Stimulated activated CD4-positive, alpha-beta T cell treated with anti-CD3 and anti-CD28 coated beads, TNF-alpha, amount 100 ng/mL, for 48 hours (primary cell): Measurements from ENCODE around the gene PSKH1.
"Not testable (repeated sequence)": the region's sequence is repeated elsewhere in the genome, so short reads cannot be mapped to it uniquely, and the experiment has no call there.

Source experiments
- DNase-seq, 3 donors: peaks; one replicate each; pipeline ENCODE4 v3.0.0-alpha.2; 2020; ENCODE audit warnings: low read depth in 3 of 3

Gene PSKH1

DNA sequence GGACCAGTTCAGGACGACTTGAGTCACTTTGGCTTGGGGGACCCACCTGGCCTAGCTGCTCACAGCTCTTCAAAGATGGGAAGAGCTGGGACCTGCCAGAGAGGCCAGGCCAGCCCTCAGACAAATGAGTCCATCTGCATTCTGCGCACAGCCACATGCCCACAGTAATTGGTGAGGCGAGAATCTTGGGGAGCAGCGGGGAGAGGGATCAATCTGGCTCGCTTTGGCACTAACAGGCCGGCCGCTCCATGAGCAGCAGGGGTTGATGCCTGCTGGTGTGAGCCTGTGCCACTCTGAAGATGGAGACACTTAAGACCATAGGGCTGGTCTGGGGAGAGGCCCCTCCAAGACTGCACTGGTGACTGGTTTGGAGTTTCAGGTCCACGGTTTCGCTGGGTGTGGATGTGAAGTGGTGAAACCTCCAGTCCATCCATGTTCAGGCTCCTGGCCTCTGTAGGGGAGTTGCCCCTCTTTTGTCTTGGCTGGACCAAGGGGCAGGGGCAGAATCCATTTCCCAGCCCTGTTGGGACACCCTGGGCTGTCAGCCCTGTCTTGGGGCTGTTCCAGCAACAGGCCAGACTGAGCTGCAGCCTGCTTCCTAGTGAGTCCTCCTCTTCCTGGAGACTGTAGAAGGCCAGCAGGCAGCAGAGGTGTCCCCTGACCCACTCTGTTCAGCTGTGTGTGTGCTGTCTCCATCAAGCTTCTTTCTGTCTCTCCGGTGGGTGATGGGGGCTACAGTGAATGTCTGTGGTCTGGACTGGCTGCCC, 31.3 kb downstream of the PSKH1 start:
- no peak for DNase-seq

DNA sequence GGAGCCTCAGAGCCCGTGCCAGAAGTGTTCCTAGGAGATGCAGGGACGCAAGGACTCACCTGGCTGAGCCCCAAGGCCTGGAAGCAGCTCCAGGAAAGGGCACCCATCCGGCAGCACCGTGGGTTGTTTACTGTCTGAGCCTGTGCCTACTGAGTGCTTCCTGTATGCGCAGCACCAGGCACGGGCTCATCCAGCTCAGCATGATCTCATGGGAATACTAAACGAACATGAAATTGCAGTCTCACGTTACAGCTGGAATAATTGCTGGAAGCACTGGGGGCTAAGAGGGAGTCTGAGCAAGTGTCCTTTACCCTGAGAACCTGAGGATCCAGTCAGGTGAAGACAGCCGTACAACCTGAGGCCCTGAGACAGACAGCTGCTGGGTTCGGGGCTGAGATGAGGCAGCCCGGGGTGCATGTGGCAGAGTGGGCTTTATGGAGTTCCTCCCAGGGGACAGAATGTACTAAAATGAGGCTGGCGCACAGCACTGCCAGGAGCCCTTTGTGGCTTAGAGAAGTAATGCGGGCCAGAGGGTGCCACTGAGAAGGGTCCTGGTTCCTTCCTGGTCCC, 33.2 kb downstream of the PSKH1 start:
- DNase-seq, result no peak

GRCh38 chr16:67927131-67927941, 34.3 kb downstream of the PSKH1 start:
- no peak for DNase-seq

DNA sequence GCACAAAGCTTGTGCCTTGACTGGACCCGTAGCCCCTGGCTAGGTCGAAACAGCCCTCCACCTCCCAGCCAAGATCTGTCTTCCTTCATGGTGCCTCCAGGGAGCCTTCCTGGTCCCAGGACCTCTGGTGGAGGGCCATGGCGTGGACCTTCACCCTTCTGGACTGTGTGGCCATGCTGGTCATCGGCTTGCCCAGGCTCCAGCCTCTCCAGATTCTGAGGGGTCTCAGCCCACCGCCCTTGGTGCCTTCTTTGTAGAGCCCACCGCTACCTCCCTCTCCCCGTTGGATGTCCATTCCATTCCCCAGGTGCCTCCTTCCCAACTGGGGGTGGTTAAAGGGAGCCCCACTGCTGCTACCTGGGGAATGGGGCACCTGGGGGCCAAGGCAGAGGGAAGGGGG, 35.1 kb downstream of the PSKH1 start:
- no peak for DNase-seq

DNA sequence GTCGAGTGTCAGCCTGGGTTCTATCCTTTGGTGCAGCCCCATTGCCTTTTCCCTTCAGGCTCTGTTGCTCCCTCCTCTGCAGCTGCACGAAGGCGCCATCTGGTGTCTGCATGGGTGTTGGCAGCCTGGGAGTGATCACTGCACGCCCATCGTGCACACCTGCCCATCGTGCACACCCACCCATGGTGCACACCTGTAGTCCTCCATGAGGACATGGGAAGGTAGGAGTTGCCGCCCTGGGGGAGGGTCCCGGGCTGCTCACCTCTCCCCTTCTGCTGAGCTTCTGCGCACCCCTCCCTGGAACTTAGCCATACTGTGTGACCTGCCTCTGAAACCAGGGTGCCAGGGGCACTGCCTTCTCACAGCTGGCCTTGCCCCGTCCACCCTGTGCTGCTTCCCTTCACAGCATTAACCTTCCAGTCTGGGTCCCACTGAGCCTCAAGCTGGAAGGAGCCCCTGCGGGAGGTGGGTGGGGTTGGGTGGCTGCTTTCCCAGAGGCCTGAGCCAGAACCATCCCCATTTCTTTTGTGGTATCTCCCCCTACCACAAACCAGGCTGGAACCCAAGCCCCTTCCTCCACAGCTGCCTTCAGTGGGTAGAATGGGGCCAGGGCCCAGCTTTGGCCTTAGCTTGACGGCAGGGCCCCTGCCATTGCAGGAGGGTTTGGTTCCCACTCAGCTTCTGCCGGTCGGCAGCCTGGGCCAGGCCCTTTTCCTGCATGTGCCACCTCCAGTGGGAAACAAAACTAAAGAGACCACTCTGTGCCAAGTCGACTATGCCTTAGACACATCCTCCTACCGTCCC, 35.7 kb downstream of the PSKH1 start:
- peak; percentile 63 to 73 (median 66) for DNase-seq

DNA sequence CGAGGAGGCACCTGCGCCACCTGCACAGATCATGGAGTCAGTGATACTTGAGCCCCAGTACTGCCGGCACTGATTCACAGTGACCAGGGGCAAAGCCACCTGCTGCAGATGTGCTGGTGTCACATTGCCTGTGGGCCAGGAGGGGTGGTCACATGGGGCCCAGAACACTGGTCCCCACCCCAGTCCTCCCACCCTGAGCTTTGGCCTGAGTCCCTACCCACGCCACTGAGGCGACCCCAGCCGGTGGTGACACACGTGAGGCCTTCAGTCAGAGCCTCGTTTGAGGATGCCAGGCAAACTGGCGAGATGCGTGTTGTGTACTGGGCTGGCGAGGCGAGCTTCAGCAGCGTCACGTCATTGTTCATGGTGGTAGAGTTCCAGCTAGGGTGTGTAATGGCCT, 37.1 kb downstream of the PSKH1 start:
- DNase-seq, result no peak

DNA sequence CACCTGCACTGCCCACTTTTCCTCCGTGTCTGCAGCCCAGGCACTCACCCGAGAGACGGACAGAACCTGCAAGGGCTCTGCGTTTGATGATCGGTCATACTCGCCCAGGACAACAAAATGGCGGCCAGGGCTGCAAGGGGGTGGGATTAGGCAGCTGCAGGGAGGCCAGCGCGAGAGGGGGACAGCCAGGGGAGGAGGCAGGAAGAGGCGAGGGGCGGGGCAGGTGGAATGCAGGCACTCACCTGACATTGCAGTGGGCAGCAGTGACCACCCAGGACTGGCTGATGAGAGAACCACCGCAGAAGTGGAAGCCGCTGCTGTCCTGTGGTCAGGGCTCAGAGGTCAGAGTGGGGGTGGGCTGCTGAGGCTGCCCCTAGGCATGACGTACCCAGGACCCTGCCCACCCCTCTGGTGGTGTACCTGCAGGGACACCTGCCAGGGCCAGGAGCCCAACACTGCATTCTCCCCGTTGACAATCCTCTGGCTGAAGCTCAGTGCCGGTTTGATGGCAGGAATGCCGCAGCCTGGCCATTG, 37.7 kb downstream of the PSKH1 start:
- DNase-seq, result no peak

GRCh38 chr16:67931712-67932461, 38.8 kb downstream of the PSKH1 start, which contains the start of gene CTRL:
CTRL (minus strand) TSS chr16:67931862; CDS start chr16:67931852, 10 bp downstream.
- DNase-seq, result no peak

- DNase-seq, result no peak
Observed at GRCh38 chr16:67932462-67932840, 39.4 kb downstream of the PSKH1 start.

DNA sequence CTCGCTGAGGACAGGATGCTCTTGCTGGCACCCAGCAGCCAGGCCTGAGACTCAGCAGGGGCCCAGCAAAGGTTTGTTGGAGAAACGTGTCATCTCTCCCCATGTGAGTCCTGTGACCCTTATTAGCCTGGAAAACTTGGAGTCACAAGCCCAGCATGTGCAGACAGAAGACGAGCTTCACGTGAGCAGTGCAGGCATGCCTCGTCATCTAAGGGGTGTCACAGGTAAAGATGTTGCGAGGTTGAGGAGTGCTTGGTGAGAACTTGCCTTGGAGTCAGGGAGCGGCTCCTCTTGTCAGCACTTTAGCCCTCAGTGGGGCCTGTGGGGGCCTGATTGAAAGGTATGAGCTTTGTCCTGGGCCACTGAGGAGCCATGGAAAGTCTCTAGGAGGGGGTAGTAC, 40.8 kb downstream of the PSKH1 start:
- DNase-seq, result no peak

- DNase-seq, result no peak
Observed at GRCh38 chr16:67934306-67935100, 41.4 kb downstream of the PSKH1 start.

- no peak for DNase-seq
Observed at GRCh38 chr16:67935101-67935401, 42.0 kb downstream of the PSKH1 start.

DNA sequence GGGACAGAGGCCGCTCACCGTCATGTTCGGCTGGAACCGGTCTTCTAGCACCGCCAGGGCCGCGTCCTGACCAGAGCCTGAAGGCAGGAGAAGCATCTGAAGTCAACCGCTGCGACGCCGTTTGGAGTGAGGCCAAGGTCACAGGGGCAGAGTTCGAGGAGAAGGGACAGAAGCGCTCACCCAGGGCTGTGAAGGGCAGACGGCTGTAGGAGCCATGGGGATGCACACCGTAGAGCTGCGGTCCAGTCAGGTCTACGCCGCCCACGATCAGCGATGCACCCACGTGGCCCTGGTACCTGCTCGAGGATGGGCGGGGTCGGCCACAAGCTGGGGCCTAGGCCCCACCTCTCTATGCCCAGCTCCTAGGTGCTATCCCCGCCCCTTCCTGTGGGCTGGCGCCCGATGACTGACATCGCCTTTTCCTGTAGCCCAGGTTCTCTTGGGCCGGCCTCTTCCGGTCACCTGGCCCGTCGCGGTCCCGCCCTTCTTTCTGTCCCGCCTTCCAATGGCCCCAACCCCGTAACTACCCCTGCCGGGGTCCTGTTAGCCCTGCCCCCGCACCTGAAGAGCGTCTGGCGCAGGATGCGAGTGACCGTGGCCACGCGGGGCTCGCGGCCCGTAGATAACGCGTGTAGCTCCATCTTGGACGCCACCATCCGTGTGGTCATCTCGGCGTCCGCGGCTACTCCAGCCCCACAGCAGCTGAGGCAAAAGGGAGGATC, 42.5 kb downstream of the PSKH1 start:
- DNase-seq, result peak; percentile 90 to 96 (median 95)

DNA sequence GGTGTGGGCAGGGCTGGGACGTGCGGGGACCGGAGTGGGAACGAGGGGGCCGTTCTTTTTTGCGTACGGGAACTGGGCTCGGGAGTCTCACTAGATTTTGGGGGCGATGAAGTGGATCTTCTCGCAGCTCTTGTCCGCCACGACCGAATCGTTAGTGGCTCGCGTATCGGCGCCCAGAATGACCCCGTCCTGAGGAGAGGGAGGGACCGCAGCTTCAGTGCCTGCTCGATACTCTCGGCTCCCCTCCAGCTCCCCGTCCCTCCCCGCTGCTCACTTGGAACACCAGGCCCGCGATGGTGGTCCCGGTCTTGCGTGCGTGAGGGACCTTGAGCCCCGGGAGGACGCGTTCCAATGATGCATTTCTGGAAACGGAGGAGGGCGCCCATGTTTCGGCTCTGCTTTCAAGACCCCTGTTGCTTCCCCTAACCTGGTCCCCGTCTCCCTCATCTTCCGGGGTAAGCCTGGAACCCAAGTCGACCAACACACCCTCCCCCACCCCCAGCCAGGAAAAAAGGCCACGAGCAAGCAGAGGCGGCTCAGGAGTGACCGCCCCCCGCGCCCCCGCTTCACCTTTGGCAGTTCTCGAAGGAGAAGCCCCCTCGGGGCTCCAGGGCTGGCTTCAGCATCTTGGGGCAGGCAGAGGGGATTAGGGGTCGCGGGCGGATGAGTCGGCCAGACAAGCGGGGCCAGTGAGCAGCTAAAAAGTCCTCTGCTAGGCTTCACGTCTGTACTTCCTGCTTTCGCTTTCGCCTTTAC, 43.2 kb downstream of the PSKH1 start, which contains the start of gene PSMB10:
TSS of gene PSMB10 (minus strand) at position 727 of the 756 bp plus-strand sequence. CDS start at position 626, 101 bp downstream.
- DNase-seq, result peak in 2 of 3 donors; percentile 26 to 70

- DNase-seq, result peak in 2 of 3 donors; percentile 60 to 65
Observed at GRCh38 chr16:67936880-67937605, 44.0 kb downstream of the PSKH1 start.

DNA sequence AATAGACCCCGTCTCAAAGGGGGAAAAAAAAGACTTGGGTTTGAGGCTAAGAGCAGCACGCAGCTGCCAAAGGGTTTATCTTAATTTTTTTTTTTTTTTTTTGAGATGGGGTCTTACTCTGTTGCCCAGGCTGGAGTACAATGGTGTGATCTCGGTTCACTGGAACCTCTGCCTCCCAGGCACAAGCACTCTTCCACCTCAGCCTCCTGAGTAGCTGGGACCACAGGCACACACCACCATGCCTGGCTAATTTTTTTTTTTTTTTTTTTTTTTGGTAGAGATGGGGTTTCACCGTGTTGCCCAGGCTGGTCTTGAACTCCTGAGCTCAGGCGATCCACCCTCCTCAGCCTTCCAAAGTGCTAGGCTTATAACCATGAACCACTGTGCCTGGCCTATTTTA, 44.7 kb downstream of the PSKH1 start:
- DNase-seq, result not testable (repeated sequence)

DNA sequence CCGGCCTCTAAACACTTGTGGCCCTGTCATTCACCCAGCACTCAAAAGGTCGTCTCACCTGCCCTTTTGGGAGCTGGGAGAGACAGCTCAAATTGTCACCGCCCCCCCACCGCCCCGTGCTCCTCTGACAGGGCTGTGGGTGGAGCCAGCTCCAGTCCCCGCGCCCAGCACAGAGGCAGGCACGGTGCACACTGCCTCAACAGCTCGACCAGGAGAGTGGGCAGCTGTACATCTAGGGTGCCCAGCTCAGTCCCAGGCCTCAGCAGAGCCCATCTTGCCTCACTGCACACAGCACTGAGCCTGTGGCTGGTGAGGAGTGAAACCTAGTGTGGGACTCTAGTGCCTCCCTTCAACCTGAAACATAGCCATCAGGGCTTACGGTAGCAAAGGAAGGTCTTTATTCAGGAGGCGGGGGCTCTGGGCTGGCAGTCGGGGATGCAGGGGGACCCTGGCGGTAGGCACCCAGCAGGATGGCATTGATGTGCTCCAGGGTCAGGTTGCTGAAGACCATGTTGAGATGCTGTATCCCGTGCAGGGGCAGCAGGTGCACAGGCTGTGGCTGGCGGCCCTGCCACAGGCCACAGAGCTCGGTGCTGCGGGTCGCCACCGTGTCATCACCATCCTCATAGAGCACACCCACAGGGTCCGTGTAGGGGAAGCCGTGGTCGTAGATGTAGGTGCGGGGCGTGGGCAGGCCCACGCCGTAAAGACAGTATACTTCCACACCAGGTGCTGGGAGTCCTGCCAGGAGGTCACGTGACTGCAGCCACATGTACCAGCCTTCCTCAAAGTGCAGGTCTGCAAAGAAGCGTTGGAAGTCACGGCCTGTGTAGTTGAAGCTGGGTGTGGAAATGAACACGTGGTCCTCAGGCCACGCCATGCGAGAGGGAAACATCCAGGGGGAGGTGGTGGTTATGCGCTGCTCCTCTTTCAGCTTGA, 46.7 kb downstream of the PSKH1 start:
- DNase-seq, result peak in 2 of 3 donors; percentile 30 to 40
